ENCODE results near the gene DNAL4. TPM values are rescaled to one million over a fixed set of nuclear protein-coding genes. Genes with fewer than 3 reads are reported as not detected.

Gene DNAL4
- total and polyA plus RNA-seq, 2 donors (not counting 1 experiment from before 2014, with no cell fraction given), result 9.9 to 10.3 TPM

GRCh38 chr22:38843201-38843656, 49.3 kb upstream of the DNAL4 start:
- DNase-seq (peak; percentile 77), ATAC-seq (ENCODE audit: low read depth) (peak; percentile 78)
- no peaks in the 10 kb centered on the region for H3K79me2 ChIP-seq (ENCODE audit: control insufficient read depth, insufficient read depth, low read length)
- no peak overlapping the region for H3K27ac Mint-ChIP-seq
- peak overlapping the region; percentile 29 for H3K9ac ChIP-seq (ENCODE audit: low read length)
- H3K9me3 ChIP-seq (ENCODE audit: control extremely low read depth in 1 of 3, control insufficient read depth in 2 of 3, insufficient read depth in 1 of 3, low read length in 2 of 3), result no peaks in the 10 kb centered on the region
- H3K4me1 ChIP-seq (ENCODE audit: control insufficient read depth in 2 of 2, insufficient read depth in 2 of 2, low read length in 2 of 2), result peaks cover 6 to 13% of the 10 kb centered on the region in 2 donors
- H3K27me3 ChIP-seq (replicated peaks in 1 of 4; ENCODE audit: control extremely low read depth in 1 of 4, control insufficient read depth in 3 of 4, insufficient read depth in 4 of 4, low read length in 3 of 4), result peaks cover 0 to 56% (median 27%) of the 10 kb centered on the region in 4 experiments
- no peaks in the 10 kb centered on the region for H3K9me3 Mint-ChIP-seq (ENCODE audit: insufficient read depth)
- POLR2A ChIA-PET, result interaction anchor here (0.5 to 1.5 kb wide), 2 partner anchors 23 to 161 kb away, joined by 3 read pairs; partner anchors contain the start of gene TOMM22
- TF ChIP-seq EZH2 (IDR thresholded peaks at IDR 0.05; ENCODE audit: borderline replicate concordance, insufficient read depth, low read depth, low read length, poor library complexity, severe bottlenecking) (no peak), CTCF (IDR thresholded peaks at IDR 0.05) (no peak)
- 2% methylated on average over 68 of the region's 68 CpGs for WGBS (ENCODE audit: insufficient coverage)
- CTCF ChIA-PET, result interaction anchor here (0.6 to 2.1 kb wide), 11 partner anchors 9 to 135 kb away, joined by 3 to 12 read pairs (median 4); no protein-coding TSS in a partner anchor
- peak overlapping the region in 2 of 5 experiments; percentile 23 to 29 for H3K4me3 ChIP-seq (ENCODE audit: control extremely low read depth in 1 of 5, extremely low read depth in 1 of 5, insufficient read depth in 1 of 5, low read depth in 2 of 5, low read length in 4 of 5)
- H3K27ac ChIP-seq (ENCODE audit: low read length in 2 of 2), result no peak overlapping the region
- peaks cover 11% of the 10 kb centered on the region for H3K4me1 Mint-ChIP-seq
- H4K20me1 ChIP-seq (ENCODE audit: control insufficient read depth, insufficient read depth, low read length, poor library complexity, severe bottlenecking), result no peaks in the 10 kb centered on the region
- peak overlapping the region; percentile 19 for H3K4me3 Mint-ChIP-seq
- H3K36me3 ChIP-seq (replicated peaks in 1 of 2; ENCODE audit: control extremely low read depth in 1 of 2, control insufficient read depth in 1 of 2, extremely low read depth in 1 of 2, insufficient read depth in 2 of 2, low read length in 1 of 2), result no peaks in the 10 kb centered on the region
- intact Hi-C loops (cut with micrococcal nuclease), result loop anchor here (5.0 kb wide), 1 partner anchor 86 kb away; the partner anchor contains the start of gene SUN2
- peak overlapping the region; percentile 60 for H2AFZ ChIP-seq (ENCODE audit: insufficient read depth, low read depth, low read length, poor library complexity, severe bottlenecking)
- peaks cover 63% of the 10 kb centered on the region for H3K27me3 Mint-ChIP-seq
- peak overlapping the region; percentile 81 for H3K4me2 ChIP-seq (replicated peaks; ENCODE audit: low read depth, low read length, poor library complexity, severe bottlenecking)

Measured in B cell (primary cell).